Smooth muscle cell (in vitro differentiated cells): ENCODE results near the gene DPM3. TPM values are rescaled to one million over a fixed set of nuclear protein-coding genes. Genes with fewer than 3 reads are reported as not detected.

ENCODE experiments used
- DNase-seq: peaks from one replicate; lab custom pipeline; 2025; ENCODE audit not compliant: unreplicated experiment; lab: John Stamatoyannopoulos, UW
- H2AFZ ChIP-seq: fragments of 200-600 bp; sonication (generic); 2 replicates; pipeline ENCODE4 v1.6.0; 2016; ENCODE audit warnings: antibody characterized with exemption, low read depth, mild to moderate bottlenecking
- H3F3A ChIP-seq: fragments of 200-600 bp; sonication (generic); 2 replicates; pipeline ENCODE4 v1.6.0; 2017; ENCODE audit warnings: antibody characterized with exemption, low read depth
- H3K27ac ChIP-seq: fragments of 200-600 bp; sonication (generic); 2 replicates; pipeline ENCODE4 v1.5.1; 2016; ENCODE audit warnings: low read depth, mild to moderate bottlenecking
- H3K27me3 ChIP-seq: fragments of 200-600 bp; sonication (generic); 2 replicates; pipeline ENCODE4 v1.6.1; 2016; ENCODE audit warnings: low read depth, mild to moderate bottlenecking
- H3K36me3 ChIP-seq: fragments of 200-600 bp; sonication (generic); 2 replicates; pipeline ENCODE4 v1.5.1; 2016; ENCODE audit warnings: low read depth
- H3K4me1 ChIP-seq: fragments of 200-600 bp; sonication (generic); 2 replicates; pipeline ENCODE4 v1.5.1; 2016; ENCODE audit warnings: low read depth
- H3K4me2 ChIP-seq: fragments of 200-600 bp; sonication (generic); 2 replicates; pipeline ENCODE4 v1.6.0; 2016; ENCODE audit warnings: mild to moderate bottlenecking
- H3K4me3 ChIP-seq: fragments of 200-600 bp; sonication (generic); 2 replicates; pipeline ENCODE4 v1.5.1; 2016; ENCODE audit warnings: mild to moderate bottlenecking
- H3K79me2 ChIP-seq: fragments of 200-600 bp; sonication (generic); 2 replicates; pipeline ENCODE4 v1.6.0; 2016; ENCODE audit warnings: low read depth, mild to moderate bottlenecking
- H3K9ac ChIP-seq: fragments of 200-600 bp; sonication (generic); 2 replicates; pipeline ENCODE4 v1.6.0; 2016; ENCODE audit warnings: low read depth
- H3K9me3 ChIP-seq: fragments of 200-600 bp; sonication (generic); replicated peaks from 2 replicates; pipeline ENCODE4 v1.5.1; 2016; ENCODE audit warnings: low read depth
- H4K20me1 ChIP-seq: fragments of 200-600 bp; sonication (generic); 2 replicates; pipeline ENCODE4 v1.6.0; 2016; ENCODE audit warnings: low read depth
- WGBS: methylation state at CpG from one replicate; pipeline ENCODE4 v1.1.7; 2016; ENCODE audit warnings: low lambda C conversion rate; 5-methylcytosine and 5-hydroxymethylcytosine counted together
- polyA plus RNA-seq: library from polyadenylated mRNA; unstranded; fragments of >200 nt; fragmentation: Nextera tagmentation; extraction: Ambion mirVana; gene quantifications from 2 replicates; pipeline ENCODE4 v1.2.1, GENCODE V29; 2016
- total RNA-seq: library from RNA; depleted of rRNA; stranded (reverse); fragments of >200 nt; gene quantifications from 2 replicates; pipeline ENCODE4 v1.2.3, GENCODE V29; 2014
- TF ChIP-seq, protein P1 (sequence below): fragments of 200-600 bp; sonication (generic); IDR thresholded peaks from 2 replicates; pipeline ENCODE4 v1.5.1; 2017; ENCODE audit warnings: borderline replicate concordance, mild to moderate bottlenecking, antibody characterized with exemption; ENCODE audit not compliant: insufficient read depth, poor library complexity, severe bottlenecking

The DPM3 gene
- total and polyA plus RNA-seq, 2 experiments from 2014 or later = 69.1 to 75.8 TPM

DNA sequence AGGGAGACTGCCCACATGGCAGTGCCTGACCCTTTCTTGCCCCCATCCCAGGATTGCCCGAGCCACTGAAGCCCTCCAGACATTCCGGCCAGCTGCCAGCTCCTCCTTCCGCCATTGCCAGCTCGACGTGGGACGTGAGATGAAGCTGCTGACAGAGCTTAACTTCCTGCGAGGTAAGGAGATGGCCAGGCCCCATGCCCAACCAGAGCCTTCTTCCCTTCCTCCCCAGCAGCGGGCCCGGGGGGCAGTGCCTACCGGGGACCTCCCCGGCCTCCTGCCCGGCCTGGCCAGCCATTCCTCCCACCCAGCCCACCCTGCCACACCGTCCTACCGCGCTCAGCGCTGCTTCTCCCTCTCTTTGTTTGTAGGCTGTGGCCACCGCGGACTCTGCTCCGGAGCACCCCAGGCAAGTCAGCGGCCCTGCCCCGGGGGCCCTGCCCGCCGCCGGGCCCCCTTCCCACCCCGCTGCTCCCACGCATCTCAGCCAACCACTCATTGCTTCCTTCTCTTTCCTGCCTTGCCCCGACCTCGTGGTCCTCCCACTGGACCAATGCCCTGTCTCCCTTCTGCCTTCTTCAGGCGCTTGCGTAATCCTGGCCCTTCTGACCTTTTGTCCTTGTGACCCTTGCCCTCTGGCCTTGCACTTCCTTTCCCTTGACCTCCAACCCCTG lies 38.2 kb upstream of the DPM3 start:
- Histone ChIP-seq H3K27ac (no peak overlapping the region), H3K4me2 (no peak overlapping the region), H4K20me1 (no peaks in the 10 kb centered on the region), H3K4me3 (no peak overlapping the region), H3K36me3 (no peaks in the 10 kb centered on the region), H3K9me3 (no peaks in the 10 kb centered on the region), H3K4me1 (no peaks in the 10 kb centered on the region), H3K27me3 (no peaks in the 10 kb centered on the region), H3K79me2 (no peaks in the 10 kb centered on the region), H3K9ac (no peak overlapping the region), H2AFZ (no peak overlapping the region), H3F3A (no peaks in the 10 kb centered on the region)
- TF ChIP-seq, protein P1, sequence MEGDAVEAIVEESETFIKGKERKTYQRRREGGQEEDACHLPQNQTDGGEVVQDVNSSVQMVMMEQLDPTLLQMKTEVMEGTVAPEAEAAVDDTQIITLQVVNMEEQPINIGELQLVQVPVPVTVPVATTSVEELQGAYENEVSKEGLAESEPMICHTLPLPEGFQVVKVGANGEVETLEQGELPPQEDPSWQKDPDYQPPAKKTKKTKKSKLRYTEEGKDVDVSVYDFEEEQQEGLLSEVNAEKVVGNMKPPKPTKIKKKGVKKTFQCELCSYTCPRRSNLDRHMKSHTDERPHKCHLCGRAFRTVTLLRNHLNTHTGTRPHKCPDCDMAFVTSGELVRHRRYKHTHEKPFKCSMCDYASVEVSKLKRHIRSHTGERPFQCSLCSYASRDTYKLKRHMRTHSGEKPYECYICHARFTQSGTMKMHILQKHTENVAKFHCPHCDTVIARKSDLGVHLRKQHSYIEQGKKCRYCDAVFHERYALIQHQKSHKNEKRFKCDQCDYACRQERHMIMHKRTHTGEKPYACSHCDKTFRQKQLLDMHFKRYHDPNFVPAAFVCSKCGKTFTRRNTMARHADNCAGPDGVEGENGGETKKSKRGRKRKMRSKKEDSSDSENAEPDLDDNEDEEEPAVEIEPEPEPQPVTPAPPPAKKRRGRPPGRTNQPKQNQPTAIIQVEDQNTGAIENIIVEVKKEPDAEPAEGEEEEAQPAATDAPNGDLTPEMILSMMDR = no peak
- no peak for DNase-seq
- 93% methylated on average over 18 of the region's 30 CpGs for WGBS

DNA sequence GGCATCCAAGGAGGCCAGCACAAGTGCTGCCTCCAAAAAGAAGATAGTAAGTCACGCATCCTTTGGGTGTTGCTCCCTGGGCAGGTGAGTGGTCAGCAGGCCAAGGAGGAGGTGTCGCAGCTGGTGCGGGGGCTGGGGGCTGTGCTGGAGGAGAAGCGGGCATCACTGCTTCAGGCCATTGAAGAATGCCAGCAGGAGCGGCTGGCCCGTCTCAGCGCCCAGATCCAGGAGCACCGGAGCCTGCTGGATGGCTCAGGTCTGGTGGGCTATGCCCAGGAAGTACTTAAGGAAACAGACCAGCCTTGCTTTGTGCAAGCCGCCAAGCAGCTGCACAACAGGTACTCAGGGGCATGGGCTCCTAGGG lies 37.6 kb upstream of the DPM3 start:
- WGBS = 98% methylated on average over 9 of the region's 9 CpGs
- Histone ChIP-seq H3F3A (no peaks in the 10 kb centered on the region), H3K36me3 (no peaks in the 10 kb centered on the region), H3K27me3 (no peaks in the 10 kb centered on the region), H4K20me1 (no peaks in the 10 kb centered on the region), H3K4me3 (no peak overlapping the region), H3K27ac (no peak overlapping the region), H3K79me2 (no peaks in the 10 kb centered on the region), H2AFZ (no peak overlapping the region), H3K4me1 (no peaks in the 10 kb centered on the region), H3K9me3 (no peaks in the 10 kb centered on the region), H3K9ac (no peak overlapping the region), H3K4me2 (no peak overlapping the region)
- TF ChIP-seq, protein P1 = no peak
- DNase-seq = no peak

DNA sequence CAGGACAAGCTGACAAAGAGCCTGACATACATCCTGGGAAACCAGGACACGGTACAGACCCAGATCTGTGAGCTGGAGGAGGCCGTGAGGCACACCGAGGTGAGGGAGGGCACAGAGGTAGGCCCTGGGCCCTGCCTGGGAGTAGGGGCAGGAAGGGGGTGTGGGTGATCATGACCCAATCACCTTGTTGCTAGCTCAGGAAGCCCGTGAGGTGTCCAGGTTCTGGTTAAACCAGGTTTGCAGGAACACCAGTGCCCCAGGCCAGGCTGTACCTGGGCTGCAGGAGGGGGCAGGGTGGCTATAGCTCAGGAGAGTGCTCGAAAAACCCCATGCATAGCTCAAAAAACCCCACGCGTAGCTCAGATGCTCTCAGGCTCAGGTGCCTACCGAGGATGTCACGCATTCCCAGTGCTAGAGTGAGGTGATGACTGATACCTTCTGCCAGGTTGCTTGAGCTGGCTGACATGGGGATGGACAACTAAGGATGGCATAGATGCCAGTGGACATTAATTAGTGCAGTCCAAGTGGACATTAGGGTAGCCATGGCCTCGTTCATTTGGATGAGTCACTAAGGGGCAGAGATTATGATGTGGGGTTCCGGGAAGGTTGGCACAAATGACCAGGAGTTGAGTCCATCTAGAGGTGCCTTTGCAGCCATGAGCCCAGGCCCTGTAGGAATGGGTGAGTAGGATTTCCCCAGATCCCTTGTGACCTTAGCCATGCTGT lies 37.0 kb upstream of the DPM3 start:
- no peaks in the 10 kb centered on the region for H4K20me1 ChIP-seq
- H3F3A ChIP-seq = no peaks in the 10 kb centered on the region
- WGBS = 87% methylated on average over 11 of the region's 11 CpGs
- H2AFZ ChIP-seq = no peak overlapping the region
- no peaks in the 10 kb centered on the region for H3K9me3 ChIP-seq
- H3K27me3 ChIP-seq = no peaks in the 10 kb centered on the region
- H3K27ac ChIP-seq = no peak overlapping the region
- peaks cover under 1% of the 10 kb centered on the region for H3K4me1 ChIP-seq
- no peak overlapping the region for H3K9ac ChIP-seq
- no peak overlapping the region for H3K4me2 ChIP-seq
- peaks cover 1% of the 10 kb centered on the region for H3K79me2 ChIP-seq
- H3K4me3 ChIP-seq = no peak overlapping the region
- no peak for DNase-seq
- H3K36me3 ChIP-seq = no peaks in the 10 kb centered on the region
- TF ChIP-seq, protein P1 = no peak
